KBM-7 (cell line): Measurements from ENCODE around the gene CNDP1.
"Not testable (repeated sequence)": the region's sequence is repeated elsewhere in the genome, so short reads cannot be mapped to it uniquely, and the experiment has no call there.

Source experiments
- DNase-seq: peaks from one replicate; pipeline ENCODE4 v3.0.0-alpha.2; 2015
- in situ Hi-C: fragments of 300-500 bp; cut with MboI; formaldehyde crosslinking; loops from 2 replicates; pipeline ENCODE4 v1.14.3; 2020; ENCODE audit warnings: low sequenced_read_pairs, low pct_unique_long_range_greater_than_20kb, mixed read lengths

Gene CNDP1

GRCh38 chr18:74534150-74534969, at the start of gene CNDP1:
TSS of gene CNDP1 (plus strand) at chr18:74534500. CDS start at chr18:74534668, 168 bp downstream.
- DNase-seq: no peak
- in situ Hi-C loops: no loop called here

GRCh38 chr18:74486119-74486849, 48.0 kb upstream of the CNDP1 start:
- in situ Hi-C loops: no loop called here
- DNase-seq: no peak

GRCh38 chr18:74488354-74488753, 45.9 kb upstream of the CNDP1 start:
- no peak for DNase-seq
- in situ Hi-C loops: no loop called here

GRCh38 chr18:74488864-74489263, 45.4 kb upstream of the CNDP1 start:
- in situ Hi-C loops: no loop called here
- no peak for DNase-seq

- in situ Hi-C loops: no loop called here
- no peak for DNase-seq
These were observed 44.6 kb upstream of the CNDP1 start for GRCh38 chr18:74489676-74490075.

GRCh38 chr18:74492259-74492658, 42.0 kb upstream of the CNDP1 start:
- DNase-seq: no peak
- in situ Hi-C loops: no loop called here

GRCh38 chr18:74493689-74494088, 40.6 kb upstream of the CNDP1 start:
- in situ Hi-C loops: no loop called here
- peak; percentile 51 for DNase-seq

- no peak for DNase-seq
- in situ Hi-C loops: no loop called here
These were observed 39.8 kb upstream of the CNDP1 start for GRCh38 chr18:74494514-74494913.

GRCh38 chr18:74495581-74496507, 38.5 kb upstream of the CNDP1 start, which contains the start of gene CNDP2:
TSS of gene CNDP2 (plus strand) at chr18:74496363. CDS start at chr18:74499974, 3,611 bp downstream.
- in situ Hi-C loops: no loop called here
- peak; percentile 99 for DNase-seq

GRCh38 chr18:74496508-74497323, 37.6 kb upstream of the CNDP1 start:
- DNase-seq: peak; percentile 14
- in situ Hi-C loops: no loop called here

GRCh38 chr18:74497324-74497676, 37.0 kb upstream of the CNDP1 start:
- no peak for DNase-seq
- in situ Hi-C loops: no loop called here

GRCh38 chr18:74497778-74498177, 36.5 kb upstream of the CNDP1 start:
- DNase-seq: no peak

GRCh38 chr18:74498712-74499627, 35.3 kb upstream of the CNDP1 start:
- DNase-seq: peak; percentile 63
- in situ Hi-C loops: no loop called here

More at GRCh38 chr18:74497778-74498177, 36.5 kb upstream of the CNDP1 start:
- in situ Hi-C loops: no loop called here

GRCh38 chr18:74499633-74500032, 34.7 kb upstream of the CNDP1 start:
- DNase-seq: peak; percentile 67
- in situ Hi-C loops: no loop called here

GRCh38 chr18:74500372-74500771, 33.9 kb upstream of the CNDP1 start:
- DNase-seq: no peak
- in situ Hi-C loops: no loop called here

- in situ Hi-C loops, DNase-seq: not testable (repeated sequence)
These were observed 33.5 kb upstream of the CNDP1 start for GRCh38 chr18:74500774-74501173.

GRCh38 chr18:74501386-74501785, 32.9 kb upstream of the CNDP1 start:
- DNase-seq: no peak
- in situ Hi-C loops: no loop called here

GRCh38 chr18:74503137-74503536, 31.2 kb upstream of the CNDP1 start:
- in situ Hi-C loops: no loop called here
- no peak for DNase-seq
